K562 (cell line): ENCODE measurements around the gene C10orf143. TPM values are rescaled to one million over a fixed set of nuclear protein-coding genes. Genes with fewer than 3 reads are reported as not detected.

ENCODE experiments used
- ATAC-seq: fragments of 200-7000 bp; cut with Tn5 transposase; 3 replicates; pipeline ENCODE4 v1.9.1; 2020; ENCODE audit warnings: moderate library complexity
- BruUV-seq: library from RNA; stranded (reverse); fragments of 400-500 nt; replicated peaks from 2 replicates; lab custom pipeline; 2021; lab: Mats Ljungman, UMichigan
- CTCF ChIA-PET: fragments of 300-600 bp; formaldehyde crosslinking; extraction: SDS; loops from one replicate; lab custom pipeline; 2021; ENCODE audit warnings: low intra/inter-chr PET ratio; lab: Yijun Ruan, JAX
- POLR2A ChIA-PET: fragments of 300-600, 350-650 bp; sonication (Branson Sonifier 250); formaldehyde crosslinking; extraction: SDS; loops from one replicate; lab custom pipeline; 2021; ENCODE audit warnings: antibody characterized with exemption, inconsistent platforms; lab: Yijun Ruan, JAX
- DNase-seq, 4 experiments: peaks; one replicate each; pipeline versions ENCODE4 v3.0.0 to v3.0.0-alpha.2; 2011 to 2018; ENCODE audit warnings: low spot score in 3 of 4, mixed read lengths in 3 of 4; ENCODE audit errors: extremely low read depth in 1 of 4
- FAIRE-seq: peaks from 2 replicates; lab custom pipeline; 2011; peaks lifted over from hg19 to GRCh38; lab: Jason Lieb, UNC
- H2AFZ ChIP-seq: 2 replicates; pipeline ENCODE4 v1.6.0; 2011; ENCODE audit warnings: low read depth, low read length, control low read depth, inconsistent platforms
- H3K27ac ChIP-seq: fragments of 200-600 bp; 3 replicates; pipeline ENCODE4 v1.8.0; 2011; ENCODE audit warnings: low read depth, mild to moderate bottlenecking, control low read depth, inconsistent platforms, low read length, moderate library complexity, mixed read lengths; ENCODE audit errors: extremely low read depth
- H3K27me3 ChIP-seq, 2 experiments: fragments of 300-600 bp in 1 of 2; 2 replicates in 1 of 2; 3 replicates in 1 of 2; pipeline versions ENCODE4 v1.6.0 to v1.8.0; 2011; ENCODE audit warnings: inconsistent platforms in 2 of 2, low read length in 2 of 2, mild to moderate bottlenecking in 1 of 2, mixed read lengths in 1 of 2, moderate library complexity in 1 of 2; ENCODE audit not compliant: control insufficient read depth in 2 of 2, insufficient read depth in 2 of 2
- H3K36me3 ChIP-seq: fragments of 300-600 bp; 3 replicates; pipeline ENCODE4 v1.8.0; 2011; ENCODE audit warnings: mild to moderate bottlenecking, low read length, inconsistent platforms; ENCODE audit not compliant: control insufficient read depth, insufficient read depth
- H3K4me1 ChIP-seq, 2 experiments: fragments of 200-600 bp in 1 of 2; replicated peaks in 1 of 2; 2 replicates in 1 of 2; 3 replicates in 1 of 2; pipeline versions ENCODE4 v1.5.1 to v1.8.0; 2011; ENCODE audit warnings: inconsistent platforms in 2 of 2, low read length in 2 of 2, mild to moderate bottlenecking in 1 of 2, mixed read lengths in 1 of 2, moderate library complexity in 1 of 2; ENCODE audit not compliant: control insufficient read depth in 2 of 2, insufficient read depth in 2 of 2
- H3K4me2 ChIP-seq: 2 replicates; pipeline ENCODE4 v1.6.1; 2011; ENCODE audit warnings: low read length, control low read depth, inconsistent platforms, mixed read lengths; ENCODE audit not compliant: insufficient read depth
- H3K4me3 ChIP-seq: fragments of 200-600 bp; sonication (generic), shearing (Covaris generic); 2 replicates; pipeline ENCODE4 v1.5.1; 2016; ENCODE audit warnings: control low read depth, inconsistent platforms
- H3K79me2 ChIP-seq: fragments of 200-600 bp; 3 replicates; pipeline ENCODE4 v1.8.0; 2011; ENCODE audit warnings: low read length, inconsistent platforms; ENCODE audit not compliant: control insufficient read depth, insufficient read depth
- H3K9ac ChIP-seq, 2 experiments: 2 replicates each; pipeline versions ENCODE4 v1.6.0 to v1.6.1; 2011; ENCODE audit warnings: low read depth in 2 of 2, low read length in 2 of 2, control low read depth in 1 of 2, inconsistent platforms in 1 of 2, mild to moderate bottlenecking in 1 of 2, mixed read lengths in 1 of 2; ENCODE audit not compliant: insufficient read depth in 1 of 2
- H3K9me1 ChIP-seq: one replicate; pipeline ENCODE4 v1.6.0; 2011; ENCODE audit warnings: inconsistent platforms, mild to moderate bottlenecking, low read length, moderate library complexity; ENCODE audit not compliant: control insufficient read depth, insufficient read depth
- H3K9me3 ChIP-seq: replicated peaks from 2 replicates; pipeline ENCODE4 v1.5.1; 2011; ENCODE audit warnings: low read depth, low read length, inconsistent platforms; ENCODE audit not compliant: control insufficient read depth, insufficient read depth
- H4K20me1 ChIP-seq: replicated peaks from 2 replicates; pipeline ENCODE4 v1.6.1; 2011; ENCODE audit warnings: low read length, inconsistent platforms, mixed read lengths; ENCODE audit not compliant: control insufficient read depth, insufficient read depth
- FUS ChIP-seq: fragments of 200-400 bp; formaldehyde crosslinking; optimal IDR thresholded peaks from 2 replicates; pipeline ENCODE3; 2017; ENCODE audit warnings: low read depth, low read length
- ILK ChIP-seq: fragments of 450-650 bp; IDR thresholded peaks from 2 replicates; pipeline ENCODE4 v1.6.1; 2016; ENCODE audit warnings: missing genetic modification characterization, low read depth, mild to moderate bottlenecking, missing compliant biosample characterization, moderate library complexity, borderline replicate concordance
- KLF10 ChIP-seq: fragments of 250-450 bp; sonication (Bioruptor Pico); IDR thresholded peaks from 2 replicates; pipeline ENCODE4 v1.6.1; 2021; ENCODE audit warnings: matching md5 sums
- MCM2 ChIP-seq: fragments of 450-650 bp; IDR thresholded peaks from 2 replicates; pipeline ENCODE4 v1.6.1; 2017; ENCODE audit warnings: low read depth, mild to moderate bottlenecking
- NCOR1 ChIP-seq: fragments of 450-650 bp; IDR thresholded peaks from 2 replicates; pipeline ENCODE4 v1.6.1; 2016; ENCODE audit warnings: mild to moderate bottlenecking, moderate library complexity
- TRIM24 ChIP-seq, 2 experiments: fragments of 450-650 bp; IDR thresholded peaks; 2 replicates each; pipeline ENCODE4 v1.6.1; 2016
- ZNF445 ChIP-seq: fragments of 250-450 bp; sonication (Bioruptor Pico); IDR thresholded peaks from 2 replicates; pipeline ENCODE4 v1.4.0; 2020; ENCODE audit warnings: low read depth, mild to moderate bottlenecking, moderate library complexity
- ZNF766 ChIP-seq: fragments of 200-800 bp; sonication (Bioruptor generic); conservative IDR thresholded peaks from 2 replicates; pipeline ENCODE4 v1.6.1; 2016; ENCODE audit warnings: missing genetic modification characterization, missing compliant biosample characterization
- WGBS: fragments of 100-300 bp; shearing (Covaris generic); methylation state at CpG from one replicate; pipeline ENCODE4 v1.1.6; 2016; ENCODE audit warnings: low coverage, mixed read lengths; ENCODE audit not compliant: insufficient coverage; ENCODE audit errors: missing lambda C conversion rate; 5-methylcytosine and 5-hydroxymethylcytosine counted together
- in situ Hi-C: fragments of 300-500 bp; cut with MboI; formaldehyde crosslinking; loops from 4 replicates; pipeline ENCODE4 v1.15.0; 2018; ENCODE audit warnings: inconsistent platforms, mixed read lengths
- intact Hi-C: fragments of 100-400 bp; cut with micrococcal nuclease; formaldehyde crosslinking; loops from 2 replicates; pipeline ENCODE4 v1.14.2; 2022
- polyA plus RNA-seq, 8 experiments: library from polyadenylated mRNA; depleted of rRNA in 4 of 8; stranded (reverse) in 5 of 8; unstranded in 3 of 8; fragments of >200 nt; fragmentation: Nextera tagmentation in 2 of 8; fragmentation: Illumina TruSeq in 1 of 8; extraction: Ambion mirVana in 2 of 8; extraction: Trizol in 1 of 8; gene quantifications; 2 replicates each; pipeline versions ENCODE4 v1.2.1 to v1.2.3, GENCODE V29; 2011 to 2014; ENCODE audit warnings: inconsistent platforms in 1 of 8, missing spikeins in 1 of 8
- total RNA-seq, 7 experiments: library from RNA; depleted of rRNA in 6 of 7; stranded (reverse); fragments of >200 nt in 6 of 7; fragmentation: Illumina TruSeq in 2 of 7; extraction: Trizol in 2 of 7; gene quantifications; 2 replicates each; pipeline versions ENCODE4 v1.2.1 to v1.2.3, GENCODE V29; 2011 to 2021; ENCODE audit warnings: low replicate concordance in 1 of 7
- TF ChIP-seq, protein P1 (sequence below), 2 experiments: IDR thresholded peaks; 2 replicates each; pipeline ENCODE4 v1.6.1; 2012; ENCODE audit warnings: improper control_type of control experiment in 2 of 2, low read depth in 2 of 2, low read length in 2 of 2, borderline replicate concordance in 1 of 2

Gene C10orf143
- total and polyA plus RNA-seq, 9 of the 15 experiments (the other 6 are each of a cell fraction or from before 2014, with no cell fraction given), result 0.07 to 0.42 (median 0.25) TPM; not detected in 2

DNA sequence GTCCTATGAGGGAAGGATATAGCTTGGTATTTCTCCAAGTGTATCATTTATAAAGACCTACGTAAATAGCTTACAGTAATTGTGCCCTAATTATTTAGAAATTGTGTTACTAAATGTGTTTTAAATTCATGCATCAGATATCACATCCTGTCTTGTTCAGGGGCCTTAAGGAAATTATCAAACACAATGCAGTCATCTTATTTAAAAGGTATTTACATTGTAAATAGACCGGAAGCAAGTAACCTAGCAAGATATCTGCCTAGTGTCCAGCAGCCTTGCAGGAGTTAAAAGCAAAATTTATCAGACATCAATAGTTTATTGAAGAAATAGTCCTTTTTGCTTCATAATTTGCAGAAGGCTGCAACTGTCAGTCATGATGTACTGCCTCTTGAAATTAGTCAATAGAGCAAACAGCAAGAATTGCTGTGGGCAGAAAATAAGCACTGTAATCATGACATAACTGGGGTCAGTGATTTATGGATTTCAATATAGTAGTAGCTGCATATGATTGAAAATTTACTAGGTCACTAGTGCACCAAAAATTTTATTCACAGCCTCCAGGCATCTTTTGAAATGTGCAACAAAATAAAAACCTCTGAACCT is 48.7 kb upstream of the C10orf143 start:
- Histone ChIP-seq H3K9ac (no peak overlapping the region), H3K27me3 (no peaks in the 10 kb centered on the region), H3K27ac (no peak overlapping the region), H3K36me3 (peaks cover 60% of the 10 kb centered on the region; the same call in 1 of the 3 replicates), H4K20me1 (no peaks in the 10 kb centered on the region; the same call in 1 of the 2 replicates), H2AFZ (no peak overlapping the region), H3K4me1 (peaks cover 0 to 2% of the 10 kb centered on the region in 2 experiments; a peak in 2 of 5 replicates), H3K4me2 (no peak overlapping the region), H3K9me3 (no peaks in the 10 kb centered on the region), H3K4me3 (no peak overlapping the region), H3K9me1 (no peaks in the 10 kb centered on the region), H3K79me2 (peaks cover 61% of the 10 kb centered on the region)
- intact Hi-C loops (no loop called here), in situ Hi-C loops (no loop called here)
- ChIA-PET POLR2A (interaction anchor here (0.9 kb wide), 1 partner anchor 21 kb away, joined by 3 read pairs; no protein-coding TSS in a partner anchor), CTCF (no interaction called here)
- FAIRE-seq, result no peak
- no peak for TF ChIP-seq MCM2
- DNase-seq, result no peak
- WGBS, result 91% methylated on average over 2 of the region's 2 CpGs
- no TSS peak for BruUV-seq
- no peak for ATAC-seq

DNA sequence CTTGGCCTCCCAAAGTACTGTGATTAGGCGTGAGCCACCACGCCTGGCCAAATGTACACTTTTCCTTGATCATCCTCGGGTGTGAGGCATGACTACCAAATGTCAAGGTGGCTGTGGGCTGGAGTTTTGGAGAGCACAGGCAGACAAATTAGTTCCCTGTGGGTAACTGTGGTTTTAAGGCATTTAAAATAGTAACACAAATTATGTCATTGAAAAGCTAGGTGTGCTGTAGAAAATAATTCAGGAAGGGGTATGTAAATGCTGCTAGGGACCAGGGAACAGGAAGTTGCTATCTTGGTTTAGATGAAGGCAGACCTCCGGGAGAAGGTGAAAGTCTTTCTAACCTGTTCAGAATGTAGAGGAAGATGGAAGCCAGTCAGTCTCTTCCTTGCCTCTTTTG is 35.4 kb upstream of the C10orf143 start:
- POLR2A ChIA-PET, result no interaction called here
- H3K27me3 ChIP-seq, result no peaks in the 10 kb centered on the region
- peaks cover 3% of the 10 kb centered on the region for H3K9me1 ChIP-seq
- no peak for ATAC-seq
- H3K4me3 ChIP-seq, result no peak overlapping the region
- peaks cover 93% of the 10 kb centered on the region for H3K79me2 ChIP-seq
- H4K20me1 ChIP-seq, result peaks cover 15% of the 10 kb centered on the region
- H3K36me3 ChIP-seq, result peaks cover 64% of the 10 kb centered on the region
- no peak overlapping the region for H3K4me2 ChIP-seq
- H3K9me3 ChIP-seq, result no peaks in the 10 kb centered on the region
- no peak overlapping the region for H3K27ac ChIP-seq
- in situ Hi-C loops, result no loop called here
- no peak overlapping the region for H3K9ac ChIP-seq
- FAIRE-seq, result no peak
- CTCF ChIA-PET, result no interaction called here
- BruUV-seq, result no TSS peak
- H2AFZ ChIP-seq, result no peak overlapping the region
- intact Hi-C loops, result no loop called here
- H3K4me1 ChIP-seq, result peaks cover 4 to 12% of the 10 kb centered on the region in 2 experiments; a peak in 3 of 5 replicates
- no peak for DNase-seq
- 87% methylated on average over 4 of the region's 4 CpGs for WGBS
- TF ChIP-seq ZNF766 (CRISPR knock-in tag) (no peak), ILK (no peak), TRIM24 (IDR thresholded peaks at IDR 0.05) (no peak), FUS (no peak), NCOR1 (no peak), KLF10 (CRISPR knock-in tag) (no peak), ZNF445 (CRISPR knock-in tag) (no peak)
- TF ChIP-seq, protein P1, sequence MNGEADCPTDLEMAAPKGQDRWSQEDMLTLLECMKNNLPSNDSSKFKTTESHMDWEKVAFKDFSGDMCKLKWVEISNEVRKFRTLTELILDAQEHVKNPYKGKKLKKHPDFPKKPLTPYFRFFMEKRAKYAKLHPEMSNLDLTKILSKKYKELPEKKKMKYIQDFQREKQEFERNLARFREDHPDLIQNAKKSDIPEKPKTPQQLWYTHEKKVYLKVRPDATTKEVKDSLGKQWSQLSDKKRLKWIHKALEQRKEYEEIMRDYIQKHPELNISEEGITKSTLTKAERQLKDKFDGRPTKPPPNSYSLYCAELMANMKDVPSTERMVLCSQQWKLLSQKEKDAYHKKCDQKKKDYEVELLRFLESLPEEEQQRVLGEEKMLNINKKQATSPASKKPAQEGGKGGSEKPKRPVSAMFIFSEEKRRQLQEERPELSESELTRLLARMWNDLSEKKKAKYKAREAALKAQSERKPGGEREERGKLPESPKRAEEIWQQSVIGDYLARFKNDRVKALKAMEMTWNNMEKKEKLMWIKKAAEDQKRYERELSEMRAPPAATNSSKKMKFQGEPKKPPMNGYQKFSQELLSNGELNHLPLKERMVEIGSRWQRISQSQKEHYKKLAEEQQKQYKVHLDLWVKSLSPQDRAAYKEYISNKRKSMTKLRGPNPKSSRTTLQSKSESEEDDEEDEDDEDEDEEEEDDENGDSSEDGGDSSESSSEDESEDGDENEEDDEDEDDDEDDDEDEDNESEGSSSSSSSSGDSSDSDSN (IDR thresholded peaks at IDR 0.05; ENCODE audit: borderline replicate concordance in 1 of 2, low read depth in 2 of 2, low read length in 2 of 2), result no peak
